GM12878 (cell line): ENCODE measurements around the gene PNLDC1. TPM values are rescaled to one million over a fixed set of nuclear protein-coding genes. Genes with fewer than 3 reads are reported as not detected.

Source experiments
- BCL3 ChIP-seq: IDR thresholded peaks from 2 replicates; pipeline ENCODE4 v1.6.1; 2011; ENCODE audit warnings: borderline replicate concordance, low read depth, mild to moderate bottlenecking, moderate library complexity, low read length; ENCODE audit not compliant: insufficient read depth, poor library complexity, severe bottlenecking
- CHD4 ChIP-seq: fragments of 200-600 bp; sonication (generic); IDR thresholded peaks from 2 replicates; pipeline ENCODE4 v1.6.1; 2016; ENCODE audit warnings: mild to moderate bottlenecking
- E4F1 ChIP-seq: fragments of 450-650 bp; IDR thresholded peaks from 2 replicates; pipeline ENCODE4 v1.6.1; 2018; ENCODE audit warnings: borderline replicate concordance, mild to moderate bottlenecking; ENCODE audit not compliant: partially characterized antibody
- IRF5 ChIP-seq: fragments of 450-650 bp; IDR thresholded peaks from 2 replicates; pipeline ENCODE4 v1.6.1; 2017; ENCODE audit warnings: borderline replicate concordance
- MEF2B ChIP-seq: fragments of 450-650 bp; IDR thresholded peaks from 2 replicates; pipeline ENCODE4 v1.6.1; 2018; ENCODE audit warnings: mild to moderate bottlenecking, moderate library complexity; ENCODE audit not compliant: partially characterized antibody, poor library complexity, severe bottlenecking
- MTA3 ChIP-seq: IDR thresholded peaks from 2 replicates; pipeline ENCODE4 v1.6.1; 2012; ENCODE audit warnings: low read length, inconsistent platforms, borderline replicate concordance
- NBN ChIP-seq: fragments of 450-650 bp; IDR thresholded peaks from 2 replicates; pipeline ENCODE4 v1.6.1; 2016
- NFXL1 ChIP-seq: fragments of 450-650 bp; IDR thresholded peaks from 2 replicates; pipeline ENCODE4 v1.6.1; 2017; ENCODE audit warnings: antibody characterized with exemption, mild to moderate bottlenecking, borderline replicate concordance
- NFYA ChIP-seq: IDR thresholded peaks from 2 replicates; pipeline ENCODE4 v1.6.1; 2011; ENCODE audit warnings: low read depth, mild to moderate bottlenecking, low read length, improper control_type of control experiment, borderline replicate concordance
- PML ChIP-seq: IDR thresholded peaks from 2 replicates; pipeline ENCODE4 v1.6.1; 2012; ENCODE audit warnings: low read length, inconsistent platforms
- SIN3A ChIP-seq: IDR thresholded peaks from 2 replicates; pipeline ENCODE4 v1.6.1; 2012; ENCODE audit warnings: low read depth, low read length, improper control_type of control experiment
- SREBF1 ChIP-seq: IDR thresholded peaks from 2 replicates; pipeline ENCODE4 v1.6.1; 2012; ENCODE audit warnings: mild to moderate bottlenecking, low read length
- STAT1 ChIP-seq: fragments of 450-650 bp; conservative IDR thresholded peaks from 2 replicates; pipeline ENCODE4 v1.6.1; 2014; ENCODE audit warnings: antibody characterized with exemption, mild to moderate bottlenecking
- STAT3 ChIP-seq: IDR thresholded peaks from 2 replicates; pipeline ENCODE4 v1.6.1; 2011; ENCODE audit warnings: low read depth, low read length, improper control_type of control experiment
- ZNF24 ChIP-seq: fragments of 450-650 bp; IDR thresholded peaks from 2 replicates; pipeline ENCODE4 v1.6.1; 2017; ENCODE audit warnings: antibody characterized with exemption, mild to moderate bottlenecking
- ZNF592 ChIP-seq: fragments of 450-650 bp; IDR thresholded peaks from 2 replicates; pipeline ENCODE4 v1.6.1; 2017; ENCODE audit warnings: mild to moderate bottlenecking, moderate library complexity
- polyA plus RNA-seq, 11 experiments: library from polyadenylated mRNA; depleted of rRNA in 4 of 11; unstranded in 6 of 11; stranded (reverse) in 5 of 11; fragments of >200 nt; fragmentation: Nextera tagmentation in 4 of 11; fragmentation: Illumina TruSeq in 1 of 11; extraction: Ambion mirVana in 4 of 11; extraction: Trizol in 1 of 11; gene quantifications; 1 replicate in 1 of 11; 2 replicates in 10 of 11; pipeline versions ENCODE4 v1.2.1 to v1.2.3, GENCODE V29; 2011 to 2016; ENCODE audit warnings: inconsistent platforms in 2 of 11, missing spikeins in 2 of 11, low read depth in 1 of 11
- total RNA-seq, 4 experiments: library from RNA; depleted of rRNA in 3 of 4; stranded (reverse); fragments of >200 nt in 3 of 4; fragmentation: Illumina TruSeq in 1 of 4; extraction: Trizol in 1 of 4; gene quantifications; 2 replicates each; pipeline versions ENCODE4 v1.2.1 to v1.2.3, GENCODE V29; 2013 to 2021
- TF ChIP-seq, protein P1 (sequence below): IDR thresholded peaks from 2 replicates; pipeline ENCODE4 v1.6.1; 2011; ENCODE audit warnings: borderline replicate concordance, low read depth, mild to moderate bottlenecking, moderate library complexity, mixed read lengths, low read length; ENCODE audit not compliant: insufficient read depth; ENCODE audit errors: extremely low read length
- TF ChIP-seq, protein P2 (sequence below): fragments of 450-650 bp; IDR thresholded peaks from 2 replicates; pipeline ENCODE4 v1.6.1; 2016; ENCODE audit warnings: mild to moderate bottlenecking

Gene PNLDC1
- total and polyA plus RNA-seq, 10 of the 15 experiments (the other 5 are each of a cell fraction or from before 2014, with no cell fraction given) = 0.06 to 0.25 (median 0.09) TPM; not detected in 2

DNA sequence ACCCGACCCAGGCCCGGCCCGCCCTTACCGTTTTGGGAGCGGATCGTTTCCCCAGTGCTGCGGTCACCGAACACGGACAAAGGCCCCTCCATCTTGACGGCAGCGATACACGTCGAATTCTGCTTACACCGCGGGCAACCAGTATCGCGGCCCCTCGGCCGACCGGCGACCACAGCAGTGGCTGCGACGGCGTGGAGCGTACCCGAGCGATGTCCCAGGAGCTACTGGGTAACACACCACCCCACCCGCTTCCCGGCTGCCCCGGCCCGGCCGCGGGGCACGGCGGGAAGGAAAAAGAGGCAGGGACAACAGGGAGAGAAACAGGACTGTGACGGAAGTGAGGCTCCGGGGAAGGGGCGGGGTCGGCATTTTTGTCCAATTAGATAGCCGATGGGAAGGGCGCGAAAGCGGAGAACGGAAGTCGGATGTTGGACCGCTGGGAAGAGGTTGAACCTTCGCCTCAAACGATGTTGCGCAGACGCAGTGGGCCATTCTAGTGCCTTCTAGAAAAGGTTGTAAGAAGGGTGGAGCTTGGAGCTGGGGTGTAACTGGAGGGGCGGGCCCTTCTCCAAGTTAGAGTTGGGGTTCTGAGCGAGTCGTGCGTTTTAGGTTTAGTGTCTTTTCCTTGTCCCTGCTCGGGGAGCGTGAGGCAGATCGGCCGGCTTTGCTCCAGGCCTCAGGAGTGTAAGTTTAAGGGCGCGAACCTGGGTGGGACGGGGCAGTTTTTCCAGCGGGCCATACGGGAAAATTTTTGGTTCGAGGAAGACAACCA, 10.5 kb upstream of the PNLDC1 start, which contains the start of gene TCP1 (continued):
- no peak for TF ChIP-seq IRF5
- peak; percentile 62; the same call in 1 of the 2 replicates for TF ChIP-seq SIN3A
- no peak for TF ChIP-seq NFYA
- TF ChIP-seq MTA3 = no peak
- TF ChIP-seq NBN = peak; percentile 58
- TF ChIP-seq PML = peak; percentile 82
- TF ChIP-seq CHD4 = no peak
- TF ChIP-seq, protein P1, sequence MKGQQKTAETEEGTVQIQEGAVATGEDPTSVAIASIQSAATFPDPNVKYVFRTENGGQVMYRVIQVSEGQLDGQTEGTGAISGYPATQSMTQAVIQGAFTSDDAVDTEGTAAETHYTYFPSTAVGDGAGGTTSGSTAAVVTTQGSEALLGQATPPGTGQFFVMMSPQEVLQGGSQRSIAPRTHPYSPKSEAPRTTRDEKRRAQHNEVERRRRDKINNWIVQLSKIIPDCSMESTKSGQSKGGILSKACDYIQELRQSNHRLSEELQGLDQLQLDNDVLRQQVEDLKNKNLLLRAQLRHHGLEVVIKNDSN = no peak
- no peak for TF ChIP-seq NFXL1
- TF ChIP-seq STAT1 = no peak; the same call in 1 of the 2 replicates
- TF ChIP-seq SREBF1 = no peak
- TF ChIP-seq, protein P2, sequence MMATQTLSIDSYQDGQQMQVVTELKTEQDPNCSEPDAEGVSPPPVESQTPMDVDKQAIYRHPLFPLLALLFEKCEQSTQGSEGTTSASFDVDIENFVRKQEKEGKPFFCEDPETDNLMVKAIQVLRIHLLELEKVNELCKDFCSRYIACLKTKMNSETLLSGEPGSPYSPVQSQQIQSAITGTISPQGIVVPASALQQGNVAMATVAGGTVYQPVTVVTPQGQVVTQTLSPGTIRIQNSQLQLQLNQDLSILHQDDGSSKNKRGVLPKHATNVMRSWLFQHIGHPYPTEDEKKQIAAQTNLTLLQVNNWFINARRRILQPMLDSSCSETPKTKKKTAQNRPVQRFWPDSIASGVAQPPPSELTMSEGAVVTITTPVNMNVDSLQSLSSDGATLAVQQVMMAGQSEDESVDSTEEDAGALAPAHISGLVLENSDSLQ = no peak
- no peak for TF ChIP-seq BCL3
- TF ChIP-seq ZNF592 = no peak
- TF ChIP-seq MEF2B = no peak
- peak; percentile 41 for TF ChIP-seq E4F1
- TF ChIP-seq STAT3 = no peak
- TF ChIP-seq ZNF24 = no peak
